Endothelial cell of umbilical vein (primary cell): ENCODE results near the gene ALDH1A2. TPM values are rescaled to one million over a fixed set of nuclear protein-coding genes. Genes with fewer than 3 reads are reported as not detected.

Experiments used
- BruUV-seq: library from RNA; stranded (reverse); fragments of 400-500 nt; replicated peaks from 2 replicates; lab custom pipeline; 2021; lab: Mats Ljungman, UMichigan
- CTCF ChIA-PET: fragments of 300-600, 350-600 bp; sonication (Branson Sonifier 250); formaldehyde crosslinking; loops from one replicate; lab custom pipeline; 2021; ENCODE audit warnings: antibody characterized with exemption, inconsistent platforms; lab: Charles Lee
- POLR2A ChIA-PET: fragments of 300-600, 350-600 bp; sonication (Branson Sonifier 250); formaldehyde crosslinking; loops from one replicate; lab custom pipeline; 2021; ENCODE audit warnings: antibody characterized with exemption, inconsistent platforms; lab: Charles Lee
- DNase-seq: peaks from one replicate; pipeline ENCODE4 v3.0.0-alpha.2; 2011; ENCODE audit warnings: low read depth, low spot score
- FAIRE-seq: peaks from 2 replicates; lab custom pipeline; 2011; peaks lifted over from hg19 to GRCh38; lab: Jason Lieb, UNC
- H2AFZ ChIP-seq: 2 replicates; pipeline ENCODE4 v1.6.0; 2012; ENCODE audit warnings: low read depth, low read length, control low read depth, inconsistent platforms
- H3K27ac ChIP-seq: 2 replicates; pipeline ENCODE4 v1.5.1; 2011; ENCODE audit warnings: low read depth, mild to moderate bottlenecking, control low read depth, low read length, moderate library complexity; ENCODE audit not compliant: insufficient read depth
- H3K27me3 ChIP-seq, 2 experiments: 2 replicates each; pipeline versions ENCODE4 v1.6.0 to v1.6.1; 2011; ENCODE audit warnings: low read length in 2 of 2, mixed read lengths in 1 of 2; ENCODE audit not compliant: control insufficient read depth in 2 of 2, insufficient read depth in 2 of 2
- H3K36me3 ChIP-seq, 2 experiments: 2 replicates in 1 of 2; 3 replicates in 1 of 2; pipeline ENCODE4 v1.5.1; 2011; ENCODE audit warnings: low read length in 2 of 2, mild to moderate bottlenecking in 1 of 2, moderate library complexity in 1 of 2; ENCODE audit not compliant: control insufficient read depth in 2 of 2, insufficient read depth in 2 of 2; ENCODE audit errors: extremely low read depth in 1 of 2
- H3K4me1 ChIP-seq: 3 replicates; pipeline ENCODE4 v1.5.1; 2011; ENCODE audit warnings: mild to moderate bottlenecking, low read length; ENCODE audit not compliant: control insufficient read depth, insufficient read depth; ENCODE audit errors: extremely low read depth
- H3K4me2 ChIP-seq: 2 replicates; pipeline ENCODE4 v1.6.1; 2011; ENCODE audit warnings: low read length, control low read depth, mixed read lengths; ENCODE audit not compliant: insufficient read depth
- H3K4me3 ChIP-seq, 3 experiments: fragments of 200-600 bp in 1 of 3; sonication (generic), shearing (Covaris generic) in 1 of 3; replicated peaks in 1 of 3; 2 replicates each; pipeline ENCODE4 v1.5.1; 2011 to 2016; ENCODE audit warnings: control low read depth in 3 of 3, low read length in 3 of 3, mild to moderate bottlenecking in 2 of 3, inconsistent platforms in 1 of 3, low read depth in 1 of 3, moderate library complexity in 1 of 3; ENCODE audit not compliant: insufficient read depth in 1 of 3
- H3K79me2 ChIP-seq: 2 replicates; pipeline ENCODE4 v1.6.0; 2012; ENCODE audit warnings: low read length, inconsistent platforms; ENCODE audit not compliant: control insufficient read depth, insufficient read depth
- H3K9ac ChIP-seq: replicated peaks from 2 replicates; pipeline ENCODE3; 2011; ENCODE audit warnings: low read length, control low read depth; ENCODE audit not compliant: insufficient read depth; ENCODE audit errors: extremely low read depth
- H3K9me1 ChIP-seq: replicated peaks from 3 replicates; pipeline ENCODE4 v1.6.0; 2011; ENCODE audit warnings: mild to moderate bottlenecking, low read length; ENCODE audit not compliant: control insufficient read depth, insufficient read depth; ENCODE audit errors: extremely low read depth
- H3K9me3 ChIP-seq: replicated peaks from 2 replicates; pipeline ENCODE4 v1.5.1; 2012; ENCODE audit warnings: low read length, inconsistent platforms; ENCODE audit not compliant: control insufficient read depth, insufficient read depth
- H4K20me1 ChIP-seq: replicated peaks from 2 replicates; pipeline ENCODE3; 2011; ENCODE audit warnings: mild to moderate bottlenecking, low read length; ENCODE audit not compliant: control insufficient read depth, insufficient read depth; ENCODE audit errors: extremely low read depth
- CTCF ChIP-seq, 2 donors: IDR thresholded peaks; 1 replicate in 1 of 2; 2 replicates in 1 of 2; pipeline ENCODE4 v1.5.1; 2011; ENCODE audit warnings: low read length in 2 of 2, mild to moderate bottlenecking in 2 of 2, moderate library complexity in 2 of 2, control low read depth in 1 of 2, inconsistent platforms in 1 of 2, low read depth in 1 of 2; ENCODE audit not compliant: insufficient read depth in 1 of 2; ENCODE audit errors: extremely low read depth in 1 of 2
- EZH2 ChIP-seq: IDR thresholded peaks from 2 replicates; pipeline ENCODE4 v1.6.1; 2012; ENCODE audit warnings: borderline replicate concordance, low read depth, mild to moderate bottlenecking, moderate library complexity, low read length, inconsistent platforms; ENCODE audit not compliant: severe bottlenecking
- FOS ChIP-seq: IDR thresholded peaks from 2 replicates; pipeline ENCODE4 v1.6.1; 2011; ENCODE audit warnings: mild to moderate bottlenecking, low read length, moderate library complexity, borderline replicate concordance; ENCODE audit not compliant: insufficient read depth
- GATA2 ChIP-seq: IDR thresholded peaks from 2 replicates; pipeline ENCODE4 v1.7.0; 2011; ENCODE audit warnings: low read depth, mild to moderate bottlenecking, moderate library complexity, mixed read lengths, low read length; ENCODE audit not compliant: insufficient read length, insufficient read depth
- JUN ChIP-seq: IDR thresholded peaks from 2 replicates; pipeline ENCODE4 v1.6.1; 2011; ENCODE audit warnings: borderline replicate concordance, low read depth; ENCODE audit not compliant: insufficient read length, insufficient read depth
- MAX ChIP-seq: IDR thresholded peaks from 2 replicates; pipeline ENCODE4 v1.6.1; 2011; ENCODE audit not compliant: insufficient read depth, insufficient read length
- MYC ChIP-seq: IDR thresholded peaks from one replicate; pipeline ENCODE4 v1.6.1; 2011; ENCODE audit warnings: mild to moderate bottlenecking, low read depth, low read length
- POLR2A ChIP-seq: IDR thresholded peaks from 2 replicates; pipeline ENCODE4 v1.6.1; 2012; ENCODE audit warnings: low read depth, mild to moderate bottlenecking, control low read depth, low read length
- POLR2AphosphoS5 ChIP-seq: IDR thresholded peaks from 2 replicates; pipeline ENCODE4 v1.6.1; 2012; ENCODE audit warnings: low read depth, mild to moderate bottlenecking, control low read depth, low read length, moderate library complexity; ENCODE audit not compliant: insufficient read depth
- dilution Hi-C: fragments of 300-500 bp; cut with MboI; formaldehyde crosslinking; loops from one replicate; pipeline ENCODE4 v1.15.0; 2019; ENCODE audit warnings: low sequenced_read_pairs; ENCODE audit not compliant: extremely low pct_ligation_motif_present
- intact Hi-C: fragments of 100-400 bp; cut with micrococcal nuclease; formaldehyde crosslinking; loops from one replicate; pipeline ENCODE4 v1.10.0; 2022
- polyA plus RNA-seq, 4 experiments: library from polyadenylated mRNA; depleted of rRNA in 3 of 4; stranded (reverse) in 3 of 4; unstranded in 1 of 4; fragments of >200 nt; gene quantifications; 2 replicates each; pipeline versions ENCODE4 v1.2.1 to v1.2.3, GENCODE V29; 2011 to 2012; ENCODE audit warnings: missing spikeins in 1 of 4
- total RNA-seq: library from RNA; stranded (reverse); gene quantifications from 2 replicates; pipeline ENCODE4 v1.2.3, GENCODE V29; 2021

Gene ALDH1A2
- total and polyA plus RNA-seq, 2 donors (not counting 3 experiments of a cell fraction or from before 2014, with no cell fraction given), result 16.3 to 34.9 TPM

- ChIA-PET CTCF (interaction anchor here (2.7 kb wide), 1 partner anchor 13 kb away, joined by 19 read pairs; no protein-coding TSS in a partner anchor), POLR2A (no interaction called here)
- intact Hi-C loops (no loop called here), dilution Hi-C loops (no loop called here)
- Histone ChIP-seq H3K27me3 (no peaks in the 10 kb centered on the region), H3K9ac (no peak overlapping the region), H2AFZ (no peak overlapping the region), H3K4me1 (peaks cover 6% of the 10 kb centered on the region), H4K20me1 (no peaks in the 10 kb centered on the region), H3K36me3 (no peaks in the 10 kb centered on the region), H3K9me3 (no peaks in the 10 kb centered on the region), H3K4me3 (no peak overlapping the region), H3K9me1 (no peaks in the 10 kb centered on the region), H3K4me2 (no peak overlapping the region), H3K27ac (no peak overlapping the region), H3K79me2 (no peaks in the 10 kb centered on the region)
- no TSS peak for BruUV-seq
- DNase-seq, result no peak
- TF ChIP-seq POLR2AphosphoS5, result no peak
- no peak for FAIRE-seq
Measured at GRCh38 chr15:58083526-58083925, 18.0 kb upstream of the ALDH1A2 start.

- Histone ChIP-seq H2AFZ (no peak overlapping the region), H3K9me3 (no peaks in the 10 kb centered on the region), H3K27me3 (no peaks in the 10 kb centered on the region), H3K4me3 (no peak overlapping the region), H3K79me2 (no peaks in the 10 kb centered on the region), H3K27ac (no peak overlapping the region), H3K4me1 (peaks cover 6% of the 10 kb centered on the region), H3K9ac (no peak overlapping the region), H4K20me1 (no peaks in the 10 kb centered on the region), H3K36me3 (no peaks in the 10 kb centered on the region), H3K9me1 (no peaks in the 10 kb centered on the region), H3K4me2 (no peak overlapping the region)
- FAIRE-seq (no peak), DNase-seq (no peak)
- intact Hi-C loops (no loop called here), dilution Hi-C loops (no loop called here)
- BruUV-seq, result no TSS peak
- TF ChIP-seq MAX (no peak), EZH2 (no peak), POLR2AphosphoS5 (no peak), JUN (no peak), CTCF (IDR thresholded peaks at IDR 0.05; ENCODE audit: extremely low read depth in 1 of 2, insufficient read depth in 1 of 2, low read depth in 1 of 2, low read length in 2 of 2) (no peak), POLR2A (no peak), MYC (no peak), FOS (no peak), GATA2 (no peak)
- POLR2A ChIA-PET, result no interaction called here
- CTCF ChIA-PET, result interaction anchor here (1.0 kb wide), 1 partner anchor 331 kb away, joined by 3 read pairs; no protein-coding TSS in a partner anchor
Measured at GRCh38 chr15:58081891-58082290, 16.4 kb upstream of the ALDH1A2 start.
